ENCODE results near the gene RELB.
"Not testable (repeated sequence)": the region's sequence is repeated elsewhere in the genome, so short reads cannot be mapped to it uniquely, and the experiment has no call there.

RELB gene

GRCh38 chr19:44988273-44988672 is 13.0 kb upstream of the RELB start:
- no peak for DNase-seq

GRCh38 chr19:44988896-44989556 is 12.2 kb upstream of the RELB start:
- DNase-seq: peak; percentile 42 to 54

- DNase-seq: no peak
These were observed 10.8 kb upstream of the RELB start for GRCh38 chr19:44990459-44990858.

GRCh38 chr19:44990966-44991365 is 10.3 kb upstream of the RELB start:
- DNase-seq: no peak

GRCh38 chr19:44992336-44993163 is 8.7 kb upstream of the RELB start:
- no peak for DNase-seq

- DNase-seq: no peak
These were observed 7.7 kb upstream of the RELB start for GRCh38 chr19:44993526-44993925.

GRCh38 chr19:44993926-44994537 is 7.2 kb upstream of the RELB start:
- no peak for DNase-seq

- no peak for DNase-seq
These were observed 3.2 kb upstream of the RELB start for GRCh38 chr19:44998025-44998424.

- DNase-seq: not testable (repeated sequence)
These were observed 1.9 kb upstream of the RELB start for GRCh38 chr19:44999131-44999925.

GRCh38 chr19:45000665-45001064 is 599 bp upstream of the RELB start:
- DNase-seq: not testable (repeated sequence)

- DNase-seq: no peak
These were observed 2.2 kb downstream of the RELB start for GRCh38 chr19:45003485-45003884.

GRCh38 chr19:45005787-45006186 is 4.5 kb downstream of the RELB start:
- DNase-seq: no peak

GRCh38 chr19:45008552-45008951 is 7.3 kb downstream of the RELB start:
- DNase-seq: no peak

GRCh38 chr19:45009625-45010255 is 8.5 kb downstream of the RELB start:
- DNase-seq: no peak

GRCh38 chr19:45010306-45010705 is 9.0 kb downstream of the RELB start:
- no peak for DNase-seq

GRCh38 chr19:45011959-45012358 is 10.7 kb downstream of the RELB start:
- DNase-seq: no peak

GRCh38 chr19:45016388-45017314 is 15.4 kb downstream of the RELB start:
- DNase-seq: peak; percentile 53 to 66

- DNase-seq: no peak
These were observed 17.9 kb downstream of the RELB start for GRCh38 chr19:45019187-45019586.

GRCh38 chr19:45020071-45020470 is 18.8 kb downstream of the RELB start:
- peak; percentile 17 to 34 for DNase-seq

GRCh38 chr19:45021971-45022370 is 20.7 kb downstream of the RELB start:
- no peak for DNase-seq

- no peak for DNase-seq
These were observed 21.8 kb downstream of the RELB start for GRCh38 chr19:45023048-45023447.
